HEK293 (cell line): Measurements from ENCODE around the gene VEGFB.

Experiments used
- BCL11A ChIP-seq: fragments of 450-650 bp; formaldehyde crosslinking; IDR thresholded peaks from 2 replicates; pipeline ENCODE4 v1.5.1; 2016; ENCODE audit warnings: low read depth, missing biosample characterization, missing genetic modification characterization
- EGR2 ChIP-seq: fragments of 450-650 bp; formaldehyde crosslinking; IDR thresholded peaks from 2 replicates; pipeline ENCODE4 v1.5.1; 2016; ENCODE audit warnings: low read depth, missing biosample characterization, missing genetic modification characterization
- GLI4 ChIP-seq: fragments of 450-650 bp; formaldehyde crosslinking; IDR thresholded peaks from 2 replicates; pipeline ENCODE4 v1.5.1; 2016; ENCODE audit warnings: missing biosample characterization, missing genetic modification characterization
- GLIS1 ChIP-seq: fragments of 450-650 bp; formaldehyde crosslinking; IDR thresholded peaks from 2 replicates; pipeline ENCODE4 v1.5.1; 2016; ENCODE audit warnings: missing biosample characterization, missing genetic modification characterization
- GLIS2 ChIP-seq: fragments of 450-650 bp; formaldehyde crosslinking; IDR thresholded peaks from 2 replicates; pipeline ENCODE4 v1.5.1; 2016; ENCODE audit warnings: missing biosample characterization, missing genetic modification characterization
- KLF1 ChIP-seq: fragments of 450-650 bp; formaldehyde crosslinking; IDR thresholded peaks from 2 replicates; pipeline ENCODE4 v1.5.1; 2016; ENCODE audit warnings: missing biosample characterization, missing genetic modification characterization
- KLF16 ChIP-seq: fragments of 450-650 bp; formaldehyde crosslinking; IDR thresholded peaks from 2 replicates; pipeline ENCODE4 v1.5.1; 2017; ENCODE audit warnings: missing biosample characterization, missing genetic modification characterization
- KLF17 ChIP-seq: fragments of 450-650 bp; formaldehyde crosslinking; IDR thresholded peaks from 2 replicates; pipeline ENCODE4 v1.5.1; 2016; ENCODE audit warnings: missing biosample characterization, missing genetic modification characterization
- KLF9 ChIP-seq: fragments of 450-650 bp; formaldehyde crosslinking; IDR thresholded peaks from 2 replicates; pipeline ENCODE4 v1.5.1; 2016; ENCODE audit warnings: missing biosample characterization, missing genetic modification characterization, low read depth
- ZBTB10 ChIP-seq: fragments of 450-650 bp; formaldehyde crosslinking; IDR thresholded peaks from 2 replicates; pipeline ENCODE4 v1.5.1; 2016; ENCODE audit warnings: missing biosample characterization, missing genetic modification characterization
- ZBTB17 ChIP-seq: fragments of 450-650 bp; formaldehyde crosslinking; IDR thresholded peaks from 2 replicates; pipeline ENCODE4 v1.5.1; 2016; ENCODE audit warnings: missing biosample characterization, missing genetic modification characterization
- ZBTB26 ChIP-seq: fragments of 450-650 bp; formaldehyde crosslinking; optimal IDR thresholded peaks from 2 replicates; pipeline ENCODE3; 2016; ENCODE audit warnings: missing biosample characterization, mild to moderate bottlenecking, missing genetic modification characterization
- ZBTB8A ChIP-seq: fragments of 450-650 bp; formaldehyde crosslinking; IDR thresholded peaks from 2 replicates; pipeline ENCODE4 v1.5.1; 2016; ENCODE audit warnings: missing biosample characterization, missing genetic modification characterization
- ZFHX2 ChIP-seq: fragments of 450-650 bp; formaldehyde crosslinking; conservative IDR thresholded peaks from 2 replicates; pipeline ENCODE4 v1.5.1; 2016; ENCODE audit warnings: missing biosample characterization, missing genetic modification characterization
- ZIC2 ChIP-seq: fragments of 450-650 bp; formaldehyde crosslinking; IDR thresholded peaks from 2 replicates; pipeline ENCODE4 v1.5.1; 2016; ENCODE audit warnings: missing biosample characterization, missing genetic modification characterization
- ZNF146 ChIP-seq: fragments of 450-650 bp; formaldehyde crosslinking; IDR thresholded peaks from 2 replicates; pipeline ENCODE4 v1.5.1; 2016; ENCODE audit warnings: missing biosample characterization, missing genetic modification characterization
- ZNF169 ChIP-seq: fragments of 450-650 bp; formaldehyde crosslinking; IDR thresholded peaks from 2 replicates; pipeline ENCODE4 v1.5.1; 2016; ENCODE audit warnings: missing biosample characterization, missing genetic modification characterization
- ZNF174 ChIP-seq: fragments of 450-650 bp; formaldehyde crosslinking; IDR thresholded peaks from 2 replicates; pipeline ENCODE4 v1.5.0; 2017; ENCODE audit warnings: missing biosample characterization, mild to moderate bottlenecking, missing genetic modification characterization
- ZNF292 ChIP-seq: fragments of 450-650 bp; formaldehyde crosslinking; IDR thresholded peaks from 2 replicates; pipeline ENCODE4 v1.5.1; 2016; ENCODE audit warnings: low read depth, missing biosample characterization, missing genetic modification characterization, borderline replicate concordance
- ZNF335 ChIP-seq: fragments of 450-650 bp; formaldehyde crosslinking; conservative IDR thresholded peaks from 2 replicates; pipeline ENCODE4 v1.5.1; 2016; ENCODE audit warnings: missing biosample characterization, missing genetic modification characterization
- ZNF394 ChIP-seq: fragments of 450-650 bp; formaldehyde crosslinking; IDR thresholded peaks from 2 replicates; pipeline ENCODE4 v1.5.1; 2016; ENCODE audit warnings: missing biosample characterization, missing genetic modification characterization, mild to moderate bottlenecking, moderate library complexity, borderline replicate concordance
- ZNF555 ChIP-seq: fragments of 450-650 bp; formaldehyde crosslinking; conservative IDR thresholded peaks from 2 replicates; pipeline ENCODE4 v1.5.1; 2017; ENCODE audit warnings: missing biosample characterization, mild to moderate bottlenecking, missing genetic modification characterization, inconsistent platforms
- ZNF561 ChIP-seq: fragments of 450-650 bp; IDR thresholded peaks from 2 replicates; pipeline ENCODE4 v1.5.1; 2018; ENCODE audit warnings: missing biosample characterization, missing genetic modification characterization, borderline replicate concordance
- ZNF600 ChIP-seq: fragments of 450-650 bp; formaldehyde crosslinking; IDR thresholded peaks from 2 replicates; pipeline ENCODE4 v1.5.1; 2016; ENCODE audit warnings: missing biosample characterization, missing genetic modification characterization
- ZNF629 ChIP-seq: fragments of 450-650 bp; formaldehyde crosslinking; IDR thresholded peaks from 2 replicates; pipeline ENCODE4 v1.5.1; 2017; ENCODE audit warnings: missing biosample characterization, missing genetic modification characterization
- TF ChIP-seq, protein P1 (sequence below): fragments of 450-650 bp; formaldehyde crosslinking; IDR thresholded peaks from 2 replicates; pipeline ENCODE4 v1.5.1; 2016; ENCODE audit warnings: missing biosample characterization, missing genetic modification characterization
- TF ChIP-seq, protein P2 (sequence below): fragments of 450-650 bp; formaldehyde crosslinking; IDR thresholded peaks from 2 replicates; pipeline ENCODE4 v1.5.1; 2016; ENCODE audit warnings: missing biosample characterization, missing genetic modification characterization
- TF ChIP-seq, protein P3 (sequence below): fragments of 450-650 bp; formaldehyde crosslinking; IDR thresholded peaks from 2 replicates; pipeline ENCODE4 v1.5.1; 2016; ENCODE audit warnings: missing biosample characterization, missing genetic modification characterization

The VEGFB gene

GRCh38 chr11:64245797-64246620 is 11.6 kb downstream of the VEGFB start (continued):
- no peak for TF ChIP-seq ZNF561
- TF ChIP-seq KLF1 (tag by site-specific recombination): peak; percentile 99
- TF ChIP-seq, protein P1, sequence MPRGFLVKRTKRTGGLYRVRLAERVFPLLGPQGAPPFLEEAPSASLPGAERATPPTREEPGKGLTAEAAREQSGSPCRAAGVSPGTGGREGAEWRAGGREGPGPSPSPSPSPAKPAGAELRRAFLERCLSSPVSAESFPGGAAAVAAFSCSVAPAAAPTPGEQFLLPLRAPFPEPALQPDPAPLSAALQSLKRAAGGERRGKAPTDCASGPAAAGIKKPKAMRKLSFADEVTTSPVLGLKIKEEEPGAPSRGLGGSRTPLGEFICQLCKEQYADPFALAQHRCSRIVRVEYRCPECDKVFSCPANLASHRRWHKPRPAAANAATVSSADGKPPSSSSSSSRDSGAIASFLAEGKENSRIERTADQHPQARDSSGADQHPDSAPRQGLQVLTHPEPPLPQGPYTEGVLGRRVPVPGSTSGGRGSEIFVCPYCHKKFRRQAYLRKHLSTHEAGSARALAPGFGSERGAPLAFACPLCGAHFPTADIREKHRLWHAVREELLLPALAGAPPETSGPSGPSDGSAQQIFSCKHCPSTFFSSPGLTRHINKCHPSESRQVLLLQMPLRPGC (tag by site-specific recombination): peak; percentile 33; the same call in 1 of the 2 replicates
- peak; percentile 82 for TF ChIP-seq ZNF394
- TF ChIP-seq, protein P2, sequence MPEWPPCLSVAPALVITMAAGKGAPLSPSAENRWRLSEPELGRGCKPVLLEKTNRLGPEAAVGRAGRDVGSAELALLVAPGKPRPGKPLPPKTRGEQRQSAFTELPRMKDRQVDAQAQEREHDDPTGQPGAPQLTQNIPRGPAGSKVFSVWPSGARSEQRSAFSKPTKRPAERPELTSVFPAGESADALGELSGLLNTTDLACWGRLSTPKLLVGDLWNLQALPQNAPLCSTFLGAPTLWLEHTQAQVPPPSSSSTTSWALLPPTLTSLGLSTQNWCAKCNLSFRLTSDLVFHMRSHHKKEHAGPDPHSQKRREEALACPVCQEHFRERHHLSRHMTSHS (tag by site-specific recombination): no peak
- TF ChIP-seq ZNF292: no peak
- peak; percentile 85 for TF ChIP-seq KLF17
- TF ChIP-seq ZNF169 (tag by site-specific recombination): no peak
- peak; percentile 54 for TF ChIP-seq ZBTB17 (tag by site-specific recombination)
- TF ChIP-seq ZNF174 (tag by site-specific recombination): no peak
- TF ChIP-seq ZBTB8A: peak; percentile 45
- no peak; the same call in 1 of the 2 replicates for TF ChIP-seq ZNF146 (tag by site-specific recombination)
- TF ChIP-seq GLIS1: peak; percentile 90
- TF ChIP-seq ZFHX2 (tag by site-specific recombination): peak; percentile 51
- peak; percentile 59 for TF ChIP-seq ZNF335 (tag by site-specific recombination)
- peak; percentile 86 for TF ChIP-seq GLIS2 (tag by site-specific recombination)
- peak; percentile 73; the same call in 1 of the 2 replicates for TF ChIP-seq ZNF600 (tag by site-specific recombination)
- peak; percentile 57; the same call in 1 of the 2 replicates for TF ChIP-seq BCL11A (tag by site-specific recombination)
- TF ChIP-seq GLI4 (tag by site-specific recombination): no peak
- TF ChIP-seq ZBTB10 (tag by site-specific recombination): peak; percentile 62; the same call in 1 of the 2 replicates
- peak; percentile 51 for TF ChIP-seq ZBTB26 (tag by site-specific recombination)
- TF ChIP-seq ZNF555 (tag by site-specific recombination): no peak
- TF ChIP-seq ZNF629 (tag by site-specific recombination): 0 out of 2 replicates have a peak, but pooled peaks have one; percentile 36
- TF ChIP-seq EGR2 (tag by site-specific recombination): peak; percentile 48; the same call in 1 of the 2 replicates
- peak; percentile 65 for TF ChIP-seq ZIC2 (tag by site-specific recombination)
- TF ChIP-seq KLF9 (tag by site-specific recombination): peak; percentile 65
- TF ChIP-seq KLF16 (tag by site-specific recombination): peak; percentile 17; the same call in 1 of the 2 replicates
- TF ChIP-seq, protein P3, sequence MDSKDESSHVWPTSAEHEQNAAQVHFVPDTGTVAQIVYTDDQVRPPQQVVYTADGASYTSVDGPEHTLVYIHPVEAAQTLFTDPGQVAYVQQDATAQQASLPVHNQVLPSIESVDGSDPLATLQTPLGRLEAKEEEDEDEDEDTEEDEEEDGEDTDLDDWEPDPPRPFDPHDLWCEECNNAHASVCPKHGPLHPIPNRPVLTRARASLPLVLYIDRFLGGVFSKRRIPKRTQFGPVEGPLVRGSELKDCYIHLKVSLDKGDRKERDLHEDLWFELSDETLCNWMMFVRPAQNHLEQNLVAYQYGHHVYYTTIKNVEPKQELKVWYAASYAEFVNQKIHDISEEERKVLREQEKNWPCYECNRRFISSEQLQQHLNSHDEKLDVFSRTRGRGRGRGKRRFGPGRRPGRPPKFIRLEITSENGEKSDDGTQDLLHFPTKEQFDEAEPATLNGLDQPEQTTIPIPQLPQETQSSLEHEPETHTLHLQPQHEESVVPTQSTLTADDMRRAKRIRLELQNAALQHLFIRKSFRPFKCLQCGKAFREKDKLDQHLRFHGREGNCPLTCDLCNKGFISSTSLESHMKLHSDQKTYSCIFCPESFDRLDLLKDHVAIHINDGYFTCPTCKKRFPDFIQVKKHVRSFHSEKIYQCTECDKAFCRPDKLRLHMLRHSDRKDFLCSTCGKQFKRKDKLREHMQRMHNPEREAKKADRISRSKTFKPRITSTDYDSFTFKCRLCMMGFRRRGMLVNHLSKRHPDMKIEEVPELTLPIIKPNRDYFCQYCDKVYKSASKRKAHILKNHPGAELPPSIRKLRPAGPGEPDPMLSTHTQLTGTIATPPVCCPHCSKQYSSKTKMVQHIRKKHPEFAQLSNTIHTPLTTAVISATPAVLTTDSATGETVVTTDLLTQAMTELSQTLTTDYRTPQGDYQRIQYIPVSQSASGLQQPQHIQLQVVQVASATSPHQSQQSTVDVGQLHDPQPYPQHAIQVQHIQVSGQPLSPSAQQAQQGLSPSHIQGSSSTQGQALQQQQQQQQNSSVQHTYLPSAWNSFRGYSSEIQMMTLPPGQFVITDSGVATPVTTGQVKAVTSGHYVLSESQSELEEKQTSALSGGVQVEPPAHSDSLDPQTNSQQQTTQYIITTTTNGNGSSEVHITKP (tag by site-specific recombination): peak; percentile 67
